NT2/D1 (cell line): ENCODE results near the gene SFSWAP.

Source experiments
- SUZ12 ChIP-seq: IDR thresholded peaks from 2 replicates; pipeline ENCODE4 v1.6.1; 2011; ENCODE audit not compliant: insufficient read length, insufficient read depth; ENCODE audit errors: extremely low read depth
- YY1 ChIP-seq: IDR thresholded peaks from 2 replicates; pipeline ENCODE4 v1.6.1; 2011; ENCODE audit not compliant: insufficient read length, insufficient read depth
- ZNF274 ChIP-seq: IDR thresholded peaks from 2 replicates; pipeline ENCODE4 v1.6.1; 2011; ENCODE audit warnings: mild to moderate bottlenecking, low read depth, low read length

GRCh38 chr12:131842169-131842568, 131.3 kb downstream of the SFSWAP start:
- TF ChIP-seq YY1, result no peak
- no peak for TF ChIP-seq ZNF274
- TF ChIP-seq SUZ12, result no peak
